NCI-H187 (cell line): Measurements from ENCODE around the gene SPATA31D3.
"Not testable (repeated sequence)": the region's sequence is repeated elsewhere in the genome, so short reads cannot be mapped to it uniquely, and the experiment has no call there.

Experiments
- DNase-seq, 2 experiments: peaks; one replicate each; lab custom pipeline; 2025; lab: John Stamatoyannopoulos, UW

Gene SPATA31D3

DNA sequence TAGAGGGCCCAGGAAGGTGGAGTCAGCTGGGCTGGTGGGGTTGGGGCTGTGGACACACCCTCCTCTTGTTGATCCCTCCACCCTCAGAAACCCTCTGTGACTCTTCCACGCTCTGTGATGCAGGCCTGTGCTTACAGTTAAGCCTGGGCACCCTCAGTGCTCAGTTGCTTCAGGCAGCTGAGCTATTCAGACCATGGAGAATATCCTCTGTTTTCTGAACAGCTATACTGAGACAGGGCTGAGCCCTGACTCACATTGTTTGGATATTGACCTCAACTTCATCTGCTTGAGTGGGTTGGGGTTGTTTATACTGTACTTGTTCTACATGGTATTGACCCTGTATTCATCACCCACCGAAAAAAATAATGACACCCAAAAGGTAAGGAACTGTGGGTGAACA lies at the start of gene SPATA31D3:
Gene SPATA31D3 (plus strand): TSS at position 108 of the 400 bp plus-strand sequence. CDS start 86 bp downstream, at position 194.
- not testable (repeated sequence) for DNase-seq

DNA sequence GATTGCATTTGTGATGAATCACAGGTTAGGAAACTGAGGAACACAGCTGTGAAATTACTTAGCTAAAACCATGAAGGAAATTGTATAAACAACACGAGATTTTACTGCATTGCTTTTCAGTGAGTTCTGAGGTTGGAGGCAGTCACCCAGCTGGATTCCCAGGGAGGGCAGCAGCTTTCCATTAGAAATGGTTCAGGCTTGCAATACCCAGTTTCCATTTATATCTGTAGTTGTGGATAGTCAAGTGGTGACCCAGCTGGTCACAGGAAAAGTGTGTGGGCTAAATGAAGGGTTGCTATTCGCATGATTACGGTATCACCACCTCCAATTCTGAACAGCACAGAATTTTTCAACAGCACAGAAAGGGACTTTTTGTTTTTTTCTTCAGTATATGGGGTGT lies 49.4 kb upstream of the SPATA31D3 start:
- no peak for DNase-seq

DNA sequence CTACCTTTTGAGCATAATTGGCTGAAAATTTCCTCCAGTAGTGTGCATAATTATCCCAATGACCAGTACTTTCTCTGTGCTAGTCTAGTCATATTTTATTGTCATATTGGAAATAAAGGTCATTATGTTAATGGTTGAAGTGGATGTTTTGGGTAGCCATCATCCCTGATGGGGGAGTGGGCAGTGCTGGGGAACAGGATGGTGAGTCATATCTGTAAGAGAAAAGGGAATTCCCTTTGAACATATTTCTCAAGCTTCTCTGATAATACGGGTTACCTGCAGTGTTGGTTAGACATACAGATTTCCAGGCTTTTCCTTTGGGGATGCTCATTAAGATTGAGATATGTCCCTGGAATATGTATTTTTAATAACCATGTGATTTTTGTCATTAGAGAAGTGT lies 48.4 kb upstream of the SPATA31D3 start:
- DNase-seq: no peak

DNA sequence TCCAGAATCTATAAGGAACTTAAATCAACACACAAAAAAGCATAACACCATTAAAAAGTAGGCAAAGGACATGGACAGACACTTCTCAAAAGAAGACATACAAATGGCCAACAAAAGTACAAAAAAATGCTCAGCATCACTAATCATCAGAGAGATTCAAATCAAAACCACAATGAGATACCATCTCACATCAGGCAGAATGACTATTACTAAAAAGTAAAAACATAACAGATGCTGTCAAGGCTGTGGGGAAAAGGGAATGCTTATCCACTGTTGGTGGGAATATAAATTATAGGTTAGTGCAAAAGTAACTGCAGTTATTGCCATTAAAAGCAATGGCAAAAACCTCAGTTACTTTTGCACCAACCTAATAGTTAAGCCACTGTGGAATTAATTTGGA lies 47.2 kb upstream of the SPATA31D3 start:
- DNase-seq: no peak

DNA sequence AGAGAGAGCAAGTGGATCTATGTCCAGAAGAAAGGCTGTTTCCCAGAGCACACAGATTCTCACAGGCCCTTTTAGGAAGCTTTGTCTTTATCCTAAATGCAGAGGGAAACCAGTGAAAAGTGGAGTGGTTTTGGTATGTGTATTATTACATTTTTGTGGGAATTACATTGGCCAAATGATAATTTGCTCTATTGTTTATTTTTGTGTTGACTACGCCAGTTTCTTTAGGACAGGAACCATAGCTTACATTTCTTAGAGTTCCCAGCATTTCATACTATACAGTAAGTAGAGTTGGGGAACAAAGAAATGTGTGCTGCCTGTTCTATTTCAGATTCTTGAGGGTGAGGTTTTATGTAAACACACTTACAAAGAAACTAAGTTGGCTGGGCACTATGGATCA lies 44.4 kb upstream of the SPATA31D3 start:
- DNase-seq: no peak

DNA sequence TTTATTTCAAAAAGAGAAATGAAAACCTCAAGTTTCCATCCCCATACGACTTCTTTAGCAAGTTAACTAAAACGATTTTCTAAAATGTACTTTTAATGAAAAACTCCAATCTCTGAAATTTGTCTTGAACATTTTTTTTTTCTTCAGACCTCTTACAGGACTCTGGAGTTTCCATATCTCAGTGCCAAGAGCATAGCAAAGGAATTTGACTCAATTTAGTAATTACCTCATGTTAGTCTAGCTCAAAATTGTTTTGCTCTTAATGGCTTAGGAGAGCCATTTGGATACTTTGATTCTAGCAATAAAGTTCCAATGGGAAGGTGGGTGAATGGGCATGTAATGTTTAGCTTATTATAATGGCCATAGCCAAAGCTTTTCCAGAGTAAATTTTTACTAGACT lies 41.1 kb upstream of the SPATA31D3 start:
- no peak for DNase-seq

DNA sequence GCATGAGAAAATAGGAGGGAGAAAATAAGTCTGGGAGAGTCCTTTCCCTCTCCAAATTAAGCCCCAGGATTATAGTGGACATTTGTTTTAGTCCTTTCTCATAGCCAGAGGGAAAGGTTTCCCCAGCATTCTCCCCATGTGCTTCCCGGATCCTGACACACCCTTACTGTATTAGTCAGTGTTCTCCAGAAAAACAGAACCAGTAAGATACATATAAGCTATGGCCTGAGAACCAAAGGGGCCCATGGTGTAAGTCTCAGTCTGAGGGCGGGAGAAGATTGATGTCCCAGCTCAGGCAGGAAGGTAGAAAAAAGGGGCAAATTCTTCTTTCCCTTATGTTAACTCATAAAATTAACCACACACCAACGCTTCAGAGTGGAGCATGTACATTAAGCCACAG lies 40.7 kb upstream of the SPATA31D3 start:
- DNase-seq: no peak

DNA sequence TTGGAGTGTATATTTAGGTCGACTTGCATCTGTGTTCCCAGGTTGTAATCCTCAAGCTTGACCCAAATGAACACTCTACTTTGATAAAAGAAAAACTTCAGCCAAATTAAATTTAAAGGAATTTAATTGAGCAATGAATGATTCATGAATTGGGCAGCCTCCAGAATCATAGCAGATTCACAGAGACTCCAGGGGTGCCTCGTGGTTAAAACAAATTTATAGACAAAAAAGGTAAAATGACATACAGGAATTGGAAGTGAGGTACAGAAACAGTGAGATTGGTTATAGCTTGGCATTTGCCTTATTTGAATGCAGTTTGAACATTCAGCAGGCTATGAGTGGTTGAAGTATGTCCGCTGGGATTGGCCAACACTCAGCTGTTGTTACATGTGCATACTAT lies 36.6 kb upstream of the SPATA31D3 start:
- no peak for DNase-seq

DNA sequence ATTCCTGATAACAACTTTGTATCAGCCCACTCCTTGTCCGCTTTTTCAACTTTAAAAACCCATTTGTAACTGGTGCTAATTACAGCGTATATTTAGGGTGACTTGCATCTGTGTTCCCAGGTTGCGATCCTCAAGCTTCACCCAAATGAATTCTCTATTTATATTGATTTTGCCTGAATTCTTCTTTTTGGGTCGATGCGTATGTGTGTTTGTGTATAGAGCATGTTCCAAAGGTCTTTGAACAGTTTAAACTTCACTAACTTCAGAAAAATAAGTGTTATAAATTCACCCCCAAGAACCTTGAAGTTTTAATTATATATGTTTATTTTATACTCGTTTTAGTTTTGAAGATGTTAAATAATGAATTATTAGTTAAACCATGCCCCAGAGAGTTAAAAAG lies 31.2 kb upstream of the SPATA31D3 start:
- no peak for DNase-seq

DNA sequence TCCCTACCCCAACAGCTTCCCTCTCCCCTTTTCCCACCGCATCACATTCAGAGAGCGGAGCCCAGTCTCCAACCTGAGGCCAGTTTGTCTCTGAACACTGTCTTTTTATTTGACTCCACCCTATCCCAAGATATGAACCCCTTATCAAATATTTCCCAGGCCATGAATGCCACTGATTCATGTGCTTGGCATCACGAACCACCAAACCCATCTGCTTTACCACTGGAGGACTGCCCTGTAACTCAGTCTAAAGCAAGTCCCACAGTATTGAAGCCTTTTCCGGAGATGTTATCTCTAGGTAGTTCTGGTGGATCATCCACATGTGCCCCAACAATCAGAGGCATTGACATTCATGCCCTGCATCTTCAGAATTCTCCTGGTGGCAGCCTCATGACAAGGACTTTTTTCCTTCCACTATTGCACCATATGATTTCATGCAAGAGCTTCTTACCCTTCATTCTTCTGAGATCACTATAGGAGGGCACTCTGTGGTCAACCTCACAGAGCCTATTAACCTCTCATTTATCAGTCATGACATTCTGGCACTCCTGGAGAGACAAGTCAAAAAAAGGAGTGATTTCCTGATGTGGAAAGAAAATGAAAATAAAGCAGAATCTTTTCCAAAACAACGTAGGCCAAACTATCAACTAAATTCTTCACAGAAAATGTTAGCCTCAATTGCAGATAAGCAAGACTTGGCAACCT lies 27.3 kb upstream of the SPATA31D3 start:
- no peak for DNase-seq

DNA sequence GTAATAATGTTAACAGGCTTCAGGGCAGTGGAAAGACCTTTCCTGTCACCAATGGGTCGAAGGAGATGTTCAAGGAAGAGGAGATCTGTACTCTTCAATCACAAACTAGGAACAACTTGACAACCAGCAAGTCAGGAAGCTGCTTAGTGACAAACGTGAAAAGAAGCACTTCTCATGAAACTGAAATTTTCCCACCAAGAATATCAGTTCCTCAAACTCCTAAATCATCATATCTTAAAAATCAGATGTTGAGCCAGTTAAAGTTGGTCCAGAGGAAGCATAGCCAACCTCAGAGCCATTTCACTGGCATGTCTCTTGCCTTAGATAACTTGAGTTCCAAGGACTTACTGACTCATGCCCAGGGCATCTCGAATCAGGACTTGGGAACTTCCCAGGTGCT lies 24.8 kb upstream of the SPATA31D3 start:
- not testable (repeated sequence) for DNase-seq

DNA sequence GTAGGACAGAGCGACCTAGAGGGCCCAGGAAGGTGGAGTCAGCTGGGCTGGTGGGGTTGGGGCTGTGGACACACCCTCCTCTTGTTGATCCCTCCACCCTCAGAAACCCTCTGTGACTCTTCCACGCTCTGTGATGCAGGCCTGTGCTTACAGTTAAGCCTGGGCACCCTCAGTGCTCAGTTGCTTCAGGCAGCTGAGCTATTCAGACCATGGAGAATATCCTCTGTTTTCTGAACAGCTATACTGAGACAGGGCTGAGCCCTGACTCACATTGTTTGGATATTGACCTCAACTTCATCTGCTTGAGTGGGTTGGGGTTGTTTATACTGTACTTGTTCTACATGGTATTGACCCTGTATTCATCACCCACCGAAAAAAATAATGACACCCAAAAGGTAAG lies 15.0 kb upstream of the SPATA31D3 start, which contains the start of gene SPATA31D4:
Gene SPATA31D4 (plus strand): TSS at position 124 of the 400 bp plus-strand sequence. CDS start 86 bp downstream, at position 210.
- DNase-seq: not testable (repeated sequence)

DNA sequence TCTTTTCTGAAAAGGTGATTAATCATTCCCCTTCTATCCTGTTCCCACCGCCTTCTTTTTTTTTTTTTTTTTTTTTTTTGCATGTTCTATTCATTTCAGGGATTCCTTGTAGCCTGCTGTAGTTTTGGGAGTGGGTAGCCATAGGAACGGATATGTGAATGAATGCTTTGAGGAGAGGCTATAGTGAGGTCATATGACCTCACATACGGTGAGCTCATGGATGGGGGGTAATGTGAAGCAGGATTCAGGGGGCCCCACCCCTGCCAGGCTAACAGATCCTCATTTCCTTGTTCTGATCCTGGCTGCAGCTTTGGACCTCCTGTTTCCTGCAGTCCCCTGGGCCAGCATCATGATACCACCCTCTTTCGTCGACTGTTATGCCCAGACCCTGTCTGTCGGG lies 13.2 kb upstream of the SPATA31D3 start:
- not testable (repeated sequence) for DNase-seq

DNA sequence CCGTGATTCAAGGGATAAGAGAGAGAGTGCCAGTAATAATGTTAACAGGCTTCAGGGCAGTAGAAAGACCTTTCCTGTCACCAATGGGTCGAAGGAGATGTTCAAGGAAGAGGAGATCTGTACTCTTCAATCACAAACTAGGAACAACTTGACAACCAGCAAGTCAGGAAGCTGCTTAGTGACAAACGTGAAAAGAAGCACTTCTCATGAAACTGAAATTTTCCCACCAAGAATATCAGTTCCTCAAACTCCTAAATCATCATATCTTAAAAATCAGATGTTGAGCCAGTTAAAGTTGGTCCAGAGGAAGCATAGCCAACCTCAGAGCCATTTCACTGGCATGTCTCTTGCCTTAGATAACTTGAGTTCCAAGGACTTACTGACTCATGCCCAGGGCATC lies 9.8 kb upstream of the SPATA31D3 start:
- DNase-seq: not testable (repeated sequence)

DNA sequence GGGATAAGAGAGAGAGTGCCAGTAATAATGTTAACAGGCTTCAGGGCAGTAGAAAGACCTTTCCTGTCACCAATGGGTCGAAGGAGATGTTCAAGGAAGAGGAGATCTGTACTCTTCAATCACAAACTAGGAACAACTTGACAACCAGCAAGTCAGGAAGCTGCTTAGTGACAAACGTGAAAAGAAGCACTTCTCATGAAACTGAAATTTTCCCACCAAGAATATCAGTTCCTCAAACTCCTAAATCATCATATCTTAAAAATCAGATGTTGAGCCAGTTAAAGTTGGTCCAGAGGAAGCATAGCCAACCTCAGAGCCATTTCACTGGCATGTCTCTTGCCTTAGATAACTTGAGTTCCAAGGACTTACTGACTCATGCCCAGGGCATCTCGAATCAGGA lies 5.3 kb downstream of the SPATA31D3 start:
- DNase-seq: not testable (repeated sequence)

DNA sequence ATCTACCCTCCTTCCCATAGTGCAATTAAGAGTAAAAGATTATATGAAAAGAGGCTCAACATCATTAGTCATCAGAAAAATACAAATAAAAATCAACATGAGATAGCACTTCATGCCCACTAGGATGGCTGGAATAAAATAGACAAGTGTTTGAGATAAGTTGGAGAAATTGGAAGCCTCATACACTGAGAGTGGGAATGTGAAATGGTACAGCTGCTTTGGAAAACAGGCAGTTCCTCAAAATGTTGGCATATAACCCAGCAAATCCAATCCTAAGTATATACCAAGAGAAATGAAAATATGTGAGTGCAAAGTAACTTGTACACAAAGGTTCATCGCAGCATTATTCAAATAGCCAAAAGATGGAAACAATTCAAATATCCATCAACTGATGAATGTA lies 9.8 kb downstream of the SPATA31D3 start:
- DNase-seq: no peak

DNA sequence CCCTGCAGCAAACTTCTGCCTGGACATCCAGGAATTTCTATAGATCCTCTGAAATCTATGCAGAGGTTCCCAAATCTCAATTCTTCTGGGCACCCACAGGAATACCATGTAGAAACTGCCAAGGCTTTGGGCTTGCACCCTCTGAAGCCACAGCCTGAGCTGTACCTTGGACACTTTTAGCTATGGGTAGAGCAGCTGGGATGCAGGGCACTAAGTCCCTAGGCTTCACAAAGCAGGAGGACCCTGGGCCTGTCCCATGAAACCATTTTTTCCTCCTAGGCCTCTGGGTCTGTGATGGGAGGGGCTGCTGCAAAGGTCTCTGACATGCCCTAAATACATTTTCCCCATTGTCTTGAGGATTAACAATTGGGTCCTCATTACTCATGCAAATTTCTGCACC lies 12.3 kb downstream of the SPATA31D3 start:
- DNase-seq: no peak

DNA sequence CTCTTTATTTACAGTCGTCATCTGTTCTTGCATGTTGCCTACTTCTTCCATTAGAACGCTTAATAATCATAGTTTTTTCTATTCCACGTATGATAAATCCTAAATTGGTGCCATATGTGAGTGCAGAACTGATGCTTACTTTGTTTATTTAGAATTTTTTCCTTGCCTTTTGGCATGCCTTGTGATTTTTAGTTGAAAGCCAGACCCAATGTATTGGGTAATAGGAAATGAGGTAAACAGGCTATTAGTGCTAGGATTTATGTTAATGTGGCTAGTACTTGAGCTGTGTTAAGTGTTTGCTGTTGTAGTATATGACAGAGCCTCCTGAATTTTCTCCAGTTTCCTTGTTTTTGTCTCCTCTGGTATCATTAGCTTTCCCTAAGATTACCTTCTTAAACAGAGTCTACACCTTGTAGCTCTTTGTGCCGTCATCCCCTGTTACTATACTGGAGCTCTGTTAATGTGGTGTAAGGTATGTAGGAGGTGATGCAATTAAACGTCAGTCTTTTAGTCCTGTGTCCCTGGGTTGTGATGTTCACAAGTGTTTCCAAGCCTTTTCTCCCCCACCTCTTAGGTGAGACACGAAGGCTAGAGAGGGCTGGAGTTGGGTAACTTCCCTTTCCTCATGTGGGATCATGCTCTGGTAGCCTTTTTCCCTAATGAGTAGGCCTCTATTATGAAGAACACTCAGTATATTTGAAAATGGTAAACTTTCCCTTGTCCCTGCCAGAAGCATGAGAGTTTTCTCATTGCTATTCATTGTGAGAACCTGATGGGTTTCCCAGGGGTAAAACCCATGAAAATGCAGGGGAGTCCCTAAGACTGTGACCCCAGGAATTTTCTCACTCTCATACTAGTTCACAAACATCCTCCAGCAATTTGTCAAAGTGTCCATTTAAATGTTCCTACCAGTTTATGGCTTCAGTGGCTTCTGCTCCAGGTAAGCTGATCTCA lies 21.2 kb downstream of the SPATA31D3 start:
- DNase-seq: no peak

DNA sequence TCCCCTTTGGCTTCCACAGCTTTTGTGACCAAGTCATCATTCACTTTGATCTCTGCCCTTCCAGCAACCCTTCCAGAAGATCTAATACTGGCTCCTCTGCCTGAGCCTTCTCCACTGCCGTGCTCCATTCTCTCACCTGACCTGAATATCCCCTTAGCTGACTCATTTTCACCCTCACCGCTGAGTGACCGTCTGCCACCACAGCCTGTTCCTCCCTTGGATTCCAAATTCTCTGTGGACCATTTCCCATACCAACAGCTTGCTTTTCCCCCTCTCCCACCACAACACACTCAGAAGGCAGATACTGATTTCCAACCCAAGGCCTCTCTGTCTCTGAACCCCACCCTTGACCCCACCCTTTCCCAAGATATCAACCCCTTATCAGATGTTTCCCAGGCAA lies 24.7 kb downstream of the SPATA31D3 start:
- no peak for DNase-seq

DNA sequence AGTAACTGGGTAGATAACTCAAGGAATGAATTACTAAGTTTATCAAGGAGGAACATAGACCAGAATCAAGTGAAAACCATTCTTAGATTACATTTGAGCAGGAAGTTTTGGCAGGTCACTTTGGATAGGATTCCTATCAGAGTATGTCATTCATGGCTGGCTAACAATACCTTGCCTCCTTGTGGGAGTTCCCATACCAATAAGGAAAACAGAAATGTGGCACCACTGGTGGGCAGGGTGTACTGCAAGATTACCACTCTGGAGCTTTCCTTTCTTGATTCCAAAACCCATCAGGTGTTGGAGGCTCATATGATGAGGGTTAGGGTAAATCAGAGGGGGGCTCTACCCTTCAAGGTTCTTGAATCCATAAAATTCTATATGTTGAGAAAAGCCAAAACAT lies 26.7 kb downstream of the SPATA31D3 start:
- DNase-seq: no peak

DNA sequence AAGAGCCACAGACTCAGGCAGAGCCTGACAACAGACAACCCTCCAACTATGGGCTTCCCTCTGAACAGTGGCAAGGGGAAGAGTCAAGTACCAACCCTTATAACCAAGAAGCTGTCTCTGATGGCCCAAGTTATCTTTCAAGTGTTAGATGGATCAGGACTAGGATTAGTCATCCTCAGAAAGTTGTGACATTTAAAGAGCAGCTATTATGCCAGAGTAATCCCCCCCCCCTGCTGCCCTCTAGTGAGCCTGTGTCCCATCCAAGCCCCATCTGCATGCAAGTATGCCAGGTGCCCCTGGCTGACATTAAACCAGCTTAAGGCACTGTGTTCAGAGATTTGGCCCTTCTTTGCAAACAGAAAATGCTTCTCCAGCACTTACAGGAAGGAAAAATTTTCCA lies 28.4 kb downstream of the SPATA31D3 start:
- no peak for DNase-seq

DNA sequence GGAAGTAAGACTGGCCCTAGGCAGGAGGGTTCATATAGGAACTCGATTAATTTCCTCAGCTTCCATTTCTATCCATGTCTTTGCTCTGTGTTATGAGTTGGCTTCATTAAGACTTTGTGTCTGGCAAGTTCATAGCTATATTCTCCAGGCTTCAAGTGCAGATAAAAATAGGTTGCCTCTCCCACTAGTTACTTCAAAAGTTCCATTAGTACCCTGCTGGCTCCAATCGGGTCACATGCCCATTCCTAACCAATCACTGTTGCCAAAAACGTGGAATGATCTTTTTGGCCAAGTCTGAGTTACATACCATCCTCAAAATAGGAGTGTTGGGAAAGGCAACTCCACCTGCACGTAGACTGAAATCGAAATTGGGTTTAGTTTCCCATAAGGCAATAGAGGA lies 31.5 kb downstream of the SPATA31D3 start:
- DNase-seq: no peak

DNA sequence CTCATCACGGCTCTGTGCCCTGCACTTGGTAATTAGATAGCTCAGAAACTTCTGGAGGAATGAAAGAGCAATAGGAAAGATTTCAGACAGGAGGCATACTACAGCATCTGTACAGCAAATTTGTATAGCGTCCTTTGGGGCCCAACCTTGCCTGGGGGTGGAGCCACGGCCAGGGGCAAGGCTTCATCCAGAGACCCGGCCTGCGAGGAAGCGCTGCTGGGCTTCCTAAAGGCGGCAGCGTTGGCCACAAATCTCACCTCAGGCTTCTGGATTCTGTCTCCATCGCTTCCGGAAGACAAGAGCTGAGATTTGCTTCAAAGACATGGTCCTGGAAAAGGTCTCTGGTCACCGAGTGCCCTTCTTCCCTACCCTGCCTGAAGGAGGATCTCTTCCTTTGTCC lies 33.1 kb downstream of the SPATA31D3 start:
- DNase-seq: no peak
